H1 (cell line): ENCODE data around the gene TBC1D24. TPM values are rescaled to one million over a fixed set of nuclear protein-coding genes. Genes with fewer than 3 reads are reported as not detected.
A peak's percentile ranks its signal among the peaks of the same experiment; 100 is the strongest.

Experiments used
- CTCF ChIA-PET: fragments of 300-600 bp; sonication (Branson Sonifier 250); formaldehyde crosslinking; loops from one replicate; lab custom pipeline; 2021; ENCODE audit not compliant: partially characterized antibody; lab: Charles Lee
- POLR2A ChIA-PET: fragments of 300-600 bp; sonication (Branson Sonifier 250); formaldehyde crosslinking; loops from one replicate; lab custom pipeline; 2021; ENCODE audit warnings: inconsistent platforms; ENCODE audit not compliant: partially characterized antibody; lab: Charles Lee
- DNase-seq, 2 experiments: peaks; one replicate each; pipeline versions ENCODE4 v3.0.0 to v3.0.0-alpha.2; 2010 to 2022; ENCODE audit warnings: low spot score in 2 of 2, low read depth in 1 of 2, mixed read lengths in 1 of 2
- FAIRE-seq: peaks from 2 replicates; lab custom pipeline; 2011; peaks lifted over from hg19 to GRCh38; lab: Jason Lieb, UNC
- H2AFZ ChIP-seq: 2 replicates; pipeline ENCODE4 v1.8.1; 2012; ENCODE audit warnings: low read length, inconsistent platforms
- H2AK5ac ChIP-seq: 2 replicates; pipeline ENCODE4 v1.6.1; 2013; ENCODE audit warnings: low read depth, low read length
- H2BK120ac ChIP-seq: replicated peaks from 2 replicates; pipeline ENCODE3; 2013; ENCODE audit warnings: low read depth, low read length, inconsistent platforms
- H2BK12ac ChIP-seq: 2 replicates; pipeline ENCODE4 v1.6.1; 2013; ENCODE audit warnings: low read depth, low read length
- H2BK15ac ChIP-seq: 2 replicates; pipeline ENCODE4 v1.6.1; 2013; ENCODE audit warnings: low read length
- H2BK20ac ChIP-seq: 2 replicates; pipeline ENCODE4 v1.6.1; 2013; ENCODE audit warnings: low read length
- H2BK5ac ChIP-seq: 2 replicates; pipeline ENCODE4 v1.6.1; 2013; ENCODE audit warnings: low read depth, low read length
- H3K14ac ChIP-seq: 2 replicates; pipeline ENCODE4 v1.6.1; 2013; ENCODE audit warnings: inconsistent platforms; ENCODE audit not compliant: insufficient read length
- H3K18ac ChIP-seq: 2 replicates; pipeline ENCODE4 v1.6.1; 2013; ENCODE audit warnings: low read length; ENCODE audit errors: extremely low read depth
- H3K23ac ChIP-seq: 2 replicates; pipeline ENCODE4 v1.6.1; 2013; ENCODE audit warnings: inconsistent platforms; ENCODE audit not compliant: insufficient read length
- H3K23me2 ChIP-seq: 2 replicates; pipeline ENCODE4 v1.6.1; 2013; ENCODE audit warnings: low read depth, low read length
- H3K27ac ChIP-seq: 2 replicates; pipeline ENCODE4 v1.6.1; 2011; ENCODE audit warnings: low read depth, low read length, inconsistent platforms
- H3K27me3 ChIP-seq, 4 experiments: replicated peaks in 1 of 4; 1 replicate in 1 of 4; 2 replicates in 3 of 4; pipeline versions ENCODE4 v1.6.1 to v1.8.1; 2011 to 2013; ENCODE audit warnings: low read length in 3 of 4, mild to moderate bottlenecking in 3 of 4, inconsistent platforms in 2 of 4, mixed read lengths in 2 of 4, moderate library complexity in 1 of 4; ENCODE audit not compliant: control insufficient read depth in 3 of 4, insufficient read depth in 3 of 4; ENCODE audit errors: extremely low read depth in 1 of 4
- H3K36me3 ChIP-seq, 4 experiments: 2 replicates each; pipeline versions ENCODE4 v1.6.1 to v1.8.1; 2011 to 2013; ENCODE audit warnings: mild to moderate bottlenecking in 4 of 4, low read length in 3 of 4, moderate library complexity in 2 of 4, control low read depth in 1 of 4, inconsistent platforms in 1 of 4; ENCODE audit not compliant: insufficient read depth in 4 of 4, control insufficient read depth in 2 of 4
- H3K4ac ChIP-seq: replicated peaks from 2 replicates; pipeline ENCODE3; 2013; ENCODE audit warnings: low read length, low read depth, mixed read lengths, inconsistent platforms; ENCODE audit not compliant: insufficient read length
- H3K4me1 ChIP-seq, 4 experiments: replicated peaks in 1 of 4; 1 replicate in 1 of 4; 2 replicates in 3 of 4; pipeline versions ENCODE4 v1.6.1 to v1.8.1; 2011 to 2013; ENCODE audit warnings: low read length in 3 of 4, inconsistent platforms in 2 of 4, mixed read lengths in 1 of 4; ENCODE audit not compliant: insufficient read depth in 4 of 4, control insufficient read depth in 3 of 4
- H3K4me2 ChIP-seq, 2 experiments: 2 replicates each; pipeline versions ENCODE4 v1.6.1 to v1.8.1; 2011 to 2013; ENCODE audit warnings: low read depth in 2 of 2, low read length in 2 of 2, control low read depth in 1 of 2, inconsistent platforms in 1 of 2, mild to moderate bottlenecking in 1 of 2; ENCODE audit not compliant: insufficient read depth in 1 of 2
- H3K4me3 ChIP-seq, 4 experiments: fragments of 200-600, 300-600 bp in 1 of 4; sonication (generic), shearing (Covaris generic), sonication (Bioruptor Twin) in 1 of 4; 2 replicates each; pipeline versions ENCODE4 v1.5.1 to v1.8.1; 2011 to 2016; ENCODE audit warnings: low read length in 4 of 4, low read depth in 3 of 4, control low read depth in 2 of 4, inconsistent platforms in 2 of 4, mild to moderate bottlenecking in 2 of 4, mixed read lengths in 1 of 4, moderate library complexity in 1 of 4; ENCODE audit not compliant: insufficient read depth in 2 of 4; ENCODE audit errors: extremely low read depth in 1 of 4
- H3K56ac ChIP-seq: replicated peaks from 2 replicates; pipeline ENCODE3; 2013; ENCODE audit warnings: low read depth, mild to moderate bottlenecking, mixed read lengths, low read length, inconsistent platforms; ENCODE audit not compliant: insufficient read length
- H3K79me1 ChIP-seq: 2 replicates; pipeline ENCODE4 v1.6.1; 2013; ENCODE audit warnings: low read depth, low read length, control low read depth
- H3K79me2 ChIP-seq, 2 experiments: 2 replicates each; pipeline versions ENCODE4 v1.6.1 to v1.8.1; 2012 to 2013; ENCODE audit warnings: low read length in 2 of 2, mild to moderate bottlenecking in 2 of 2, inconsistent platforms in 1 of 2; ENCODE audit not compliant: insufficient read depth in 2 of 2, control insufficient read depth in 1 of 2
- H3K9ac ChIP-seq, 4 experiments: replicated peaks in 1 of 4; 1 replicate in 1 of 4; 2 replicates in 3 of 4; pipeline versions ENCODE4 v1.6.1 to v1.8.1; 2011 to 2013; ENCODE audit warnings: low read depth in 3 of 4, low read length in 3 of 4, control low read depth in 2 of 4, mild to moderate bottlenecking in 2 of 4, moderate library complexity in 2 of 4, inconsistent platforms in 1 of 4; ENCODE audit errors: extremely low read depth in 1 of 4
- H3K9me3 ChIP-seq, 2 experiments: 2 replicates each; pipeline versions ENCODE4 v1.6.1 to v1.8.1; 2012 to 2013; ENCODE audit warnings: mild to moderate bottlenecking in 2 of 2, moderate library complexity in 2 of 2, control low read depth in 1 of 2, inconsistent platforms in 1 of 2, low read depth in 1 of 2, low read length in 1 of 2, mixed read lengths in 1 of 2; ENCODE audit not compliant: insufficient read depth in 2 of 2
- H4K20me1 ChIP-seq, 2 experiments: replicated peaks in 1 of 2; 2 replicates each; pipeline versions ENCODE3 to v1.8.1; 2011 to 2013; ENCODE audit warnings: inconsistent platforms in 2 of 2, low read length in 2 of 2, mild to moderate bottlenecking in 1 of 2; ENCODE audit not compliant: insufficient read depth in 2 of 2, control insufficient read depth in 1 of 2
- H4K5ac ChIP-seq: 2 replicates; pipeline ENCODE4 v1.6.1; 2013; ENCODE audit warnings: low read length, low read depth, mixed read lengths, inconsistent platforms; ENCODE audit not compliant: insufficient read length
- H4K8ac ChIP-seq: 2 replicates; pipeline ENCODE4 v1.8.0; 2013; ENCODE audit warnings: mild to moderate bottlenecking, moderate library complexity, low read length, inconsistent platforms; ENCODE audit not compliant: insufficient read depth; ENCODE audit errors: extremely low read depth
- H4K91ac ChIP-seq: replicated peaks from 2 replicates; pipeline ENCODE3; 2013; ENCODE audit warnings: low read length, mixed read lengths, inconsistent platforms; ENCODE audit not compliant: insufficient read length
- GTF2F1 ChIP-seq: IDR thresholded peaks from 2 replicates; pipeline ENCODE4 v1.6.1; 2012; ENCODE audit warnings: low read depth, low read length, improper control_type of control experiment, borderline replicate concordance
- WGBS, 2 experiments: shearing (Covaris generic) in 1 of 2; methylation state at CpG; one replicate each; pipeline versions ENCODE4 v1.1.6 to v1.1.7; 2013 to 2015; ENCODE audit warnings: low lambda C conversion rate in 2 of 2, mixed read lengths in 2 of 2, inconsistent platforms in 1 of 2, low coverage in 1 of 2, missing lambda C conversion rate in 1 of 2; ENCODE audit not compliant: insufficient replicate concordance in 2 of 2, insufficient coverage in 1 of 2, insufficient read length in 1 of 2; ENCODE audit errors: extremely low coverage in 1 of 2, missing lambda C conversion rate in 1 of 2; 5-methylcytosine and 5-hydroxymethylcytosine counted together
- polyA plus RNA-seq, 7 experiments: library from polyadenylated mRNA; depleted of rRNA in 3 of 7; stranded (reverse) in 5 of 7; unstranded in 2 of 7; fragments of >200 nt in 5 of 7; fragments of 200-250 nt in 2 of 7; gene quantifications; 1 replicate in 5 of 7; 2 replicates in 1 of 7; 4 replicates in 1 of 7; pipeline versions ENCODE4 v1.2.1 to v1.2.3, GENCODE V29; 2011 to 2013; ENCODE audit warnings: missing spikeins in 2 of 7, mixed read lengths in 2 of 7
- total RNA-seq: library from RNA; stranded (reverse); fragmentation: NEBNext Ultra II Directional; extraction: Animal tissue kit (Norgen Biotek cat#: 25700); gene quantifications from 2 replicates; pipeline ENCODE4 v1.2.1, GENCODE V29; 2021

Gene TBC1D24
- total and polyA plus RNA-seq, 2 of the 8 experiments (the other 6 are each of a cell fraction or from before 2014, with no cell fraction given) = 8.7 to 21.5 TPM

GRCh38 chr16:2527784-2528100, 52.8 kb downstream of the TBC1D24 start:
- H2AFZ ChIP-seq = no peak overlapping the region
- no peak overlapping the region for H2BK15ac ChIP-seq
- no peak overlapping the region for H2BK120ac ChIP-seq
- H3K4me1 ChIP-seq = peaks cover 0 to 9% (median 7%) of the 10 kb centered on the region in 4 experiments; a peak in 4 of 7 replicates
- H3K23ac ChIP-seq = no peak overlapping the region
- H4K5ac ChIP-seq = no peak overlapping the region
- no peak for DNase-seq
- H2BK5ac ChIP-seq = no peak overlapping the region
- no peaks in the 10 kb centered on the region for H3K9me3 ChIP-seq
- WGBS, 2 experiments = 100% methylated on average over 13 of the region's 24 CpGs; no CpG with 5 or more reads in 1 of the 2 experiments
- H4K91ac ChIP-seq = no peak overlapping the region
- no peak overlapping the region for H3K4me3 ChIP-seq
- H3K79me2 ChIP-seq = no peaks in the 10 kb centered on the region; a peak in 1 of 4 replicates
- peaks cover 0 to 19% of the 10 kb centered on the region in 2 experiments for H4K20me1 ChIP-seq
- no peak overlapping the region for H2AK5ac ChIP-seq
- no peak for TF ChIP-seq GTF2F1
- TF ChIP-seq, all 59 proteins: peak for 0
- Histone ChIP-seq H3K27me3 (no peaks in the 10 kb centered on the region), H3K4me2 (no peak overlapping the region), H4K8ac (peak overlapping the region; percentile 25; the same call in 1 of the 2 replicates), H2BK20ac (no peak overlapping the region), H3K4ac (no peak overlapping the region), H3K56ac (no peak overlapping the region), H3K27ac (no peak overlapping the region), H3K79me1 (peaks cover 5% of the 10 kb centered on the region), H3K18ac (no peak overlapping the region), H3K36me3 (peaks cover 7 to 25% (median 16%) of the 10 kb centered on the region in 4 experiments), H3K14ac (no peak overlapping the region), H3K9ac (no peak overlapping the region), H2BK12ac (no peak overlapping the region), H3K23me2 (peaks cover 12% of the 10 kb centered on the region)
- CTCF ChIA-PET = no interaction called here
- POLR2A ChIA-PET = interaction anchor here (1.1 kb wide), 1 partner anchor 14 kb away, joined by 3 read pairs; no protein-coding TSS in a partner anchor
- FAIRE-seq = no peak
